OCI-LY7 (cell line): ENCODE results near the gene ACVR1B.

Experiments used
- CTCF ChIP-seq: fragments of 200-600 bp; sonication (generic); conservative IDR thresholded peaks from 2 replicates; pipeline ENCODE4 v1.5.1; 2014; ENCODE audit warnings: mild to moderate bottlenecking, antibody characterized with exemption, low read length, moderate library complexity, mixed read lengths
- EZH2phosphoT487 ChIP-seq: fragments of 200-600 bp; sonication (generic); IDR thresholded peaks from 2 replicates; pipeline ENCODE4 v1.6.1; 2018; ENCODE audit warnings: low read depth, borderline replicate concordance, mild to moderate bottlenecking, mixed run types, antibody characterized with exemption, low read length, moderate library complexity, mixed read lengths

GRCh38 chr12:52024845-52025230 lies 73.3 kb downstream of the ACVR1B start:
- TF ChIP-seq CTCF (no peak), EZH2phosphoT487 (no peak)
